ENCODE results near the gene ELOVL6. TPM values are rescaled to one million over a fixed set of nuclear protein-coding genes. Genes with fewer than 3 reads are reported as not detected.
A peak's percentile ranks its signal among the peaks of the same experiment; 100 is the strongest.

ELOVL6 gene
- total and polyA plus RNA-seq, 2 of the 4 experiments (the other 2 are of a cell fraction): 17.9 to 19.0 TPM

DNA sequence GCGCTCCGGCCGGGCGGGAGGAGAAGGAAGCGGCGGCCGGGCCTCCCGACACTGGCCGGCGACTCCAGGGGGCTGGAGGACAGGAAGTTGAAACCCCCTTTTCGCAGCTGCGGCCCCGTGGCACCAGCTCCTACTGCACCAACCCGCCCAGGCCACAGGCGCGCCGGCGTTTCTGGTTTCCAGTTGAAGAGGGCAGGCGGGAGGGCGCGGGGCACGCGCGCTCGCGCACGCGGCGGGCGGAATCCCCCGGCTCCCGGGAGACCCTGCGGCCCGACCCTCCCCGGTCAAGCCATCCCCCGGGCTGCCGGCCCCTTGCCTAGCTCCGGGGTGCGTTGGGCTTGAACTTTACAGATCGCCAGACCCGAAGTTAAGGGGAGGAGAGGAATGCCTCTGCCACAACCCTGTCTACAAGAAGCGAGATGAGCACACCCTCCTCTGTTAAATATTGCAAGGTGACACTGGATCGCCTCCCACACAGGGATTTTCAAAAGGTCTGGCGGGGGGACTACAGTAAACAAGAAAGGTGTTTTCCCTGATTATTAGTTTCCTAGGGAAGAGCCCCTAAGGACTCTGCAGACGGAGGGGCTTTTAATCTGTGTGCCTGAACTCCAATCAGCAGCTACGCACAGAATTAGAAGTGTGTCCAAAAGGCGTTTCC, 1.4 kb downstream of the ELOVL6 start:
- no peaks in the 10 kb centered on the region for H3K36me3 ChIP-seq (ENCODE audit: control insufficient read depth, insufficient read depth, low read length)
- peak overlapping the region; percentile 76 for H3K4me3 ChIP-seq (ENCODE audit: insufficient read depth, low read depth, low read length)
- CTCF ChIA-PET: interaction anchor here (1.1 kb wide), 1 partner anchor 129 kb away, joined by 3 read pairs; no protein-coding TSS in a partner anchor
- POLR2A ChIA-PET (ENCODE audit: unreplicated experiment): interaction anchor here (0.8 kb wide), 1 partner anchor 313 kb away, joined by 3 read pairs; no protein-coding TSS in a partner anchor
- peak overlapping the region; percentile 15; the same call in 1 of the 2 replicates for H3K18ac ChIP-seq (ENCODE audit: low read depth, low read length)
- H3K23ac ChIP-seq (ENCODE audit: low read depth, low read length): peak overlapping the region; percentile 57
- DNase-seq (peak; percentile 31), ATAC-seq (ENCODE audit: low read depth) (peak; percentile 21)
- H2BK15ac ChIP-seq (ENCODE audit: low read depth, low read length): no peak overlapping the region
- no peaks in the 10 kb centered on the region for H4K20me1 ChIP-seq (ENCODE audit: insufficient read depth, low read length)
- H3K27me3 ChIP-seq (ENCODE audit: control insufficient read depth, insufficient read depth, low read length): no peaks in the 10 kb centered on the region
- dilution Hi-C loops (cut with HindIII; ENCODE audit: low sequenced_read_pairs, unreplicated experiment): no loop called here
- peak overlapping the region; percentile 76 for H3K9ac ChIP-seq (ENCODE audit: low read depth, low read length)
- H4K8ac ChIP-seq (ENCODE audit: low read depth in 2 of 2, low read length in 2 of 2): peak overlapping the region; percentile 71 to 77
- peak overlapping the region; percentile 52; the same call in 1 of the 2 replicates for H4K5ac ChIP-seq (ENCODE audit: low read depth, low read length)
- H3K79me1 ChIP-seq (ENCODE audit: low read depth in 1 of 2, low read length in 2 of 2): peaks cover 17 to 27% of the 10 kb centered on the region in 2 experiments; a peak in 3 of 4 replicates
- no peak overlapping the region for H2BK20ac ChIP-seq (ENCODE audit: low read depth, low read length)
- peak overlapping the region; percentile 56 for H2AK9ac ChIP-seq (replicated peaks; ENCODE audit: low read depth, low read length, poor library complexity)
- intact Hi-C loops (cut with micrococcal nuclease): loop anchor here (1.0 to 5.0 kb wide), 4 partner anchors 36 to 315 kb away; no protein-coding TSS in a partner anchor
- H2BK120ac ChIP-seq (ENCODE audit: low read depth, low read length): peak overlapping the region; percentile 77; the same call in 1 of the 2 replicates
- H3K56ac ChIP-seq (ENCODE audit: extremely low read depth, insufficient read depth, low read length): peak overlapping the region; percentile 82
- peak overlapping the region; percentile 63 for H3K14ac ChIP-seq (replicated peaks; ENCODE audit: low read depth, low read length)
- peak overlapping the region; percentile 69 for H3K27ac ChIP-seq (ENCODE audit: insufficient read depth, low read length)
- H3K9me1 ChIP-seq (ENCODE audit: insufficient read depth, low read length): no peaks in the 10 kb centered on the region
- no peaks in the 10 kb centered on the region for H3K9me3 ChIP-seq (ENCODE audit: control insufficient read depth, insufficient read depth, low read length)
- peak overlapping the region; percentile 61 for H2BK5ac ChIP-seq (ENCODE audit: low read depth, low read length, poor library complexity, severe bottlenecking)
- peak overlapping the region; percentile 69 for H4K91ac ChIP-seq (ENCODE audit: insufficient read depth, low read depth, low read length)
- H3K4ac ChIP-seq (ENCODE audit: low read depth, low read length): peak overlapping the region; percentile 86
- peak overlapping the region; percentile 1; the same call in 1 of the 2 replicates for H2AK5ac ChIP-seq (ENCODE audit: low read depth, low read length)
- 0% methylated on average over 5 of the region's 47 CpGs; no CpG with 5 or more reads in 1 of the 2 experiments for WGBS, 2 experiments (ENCODE audit: extremely low coverage in 2 of 2, insufficient read length in 1 of 2)
- in situ Hi-C loops (cut with MboI; ENCODE audit: low sequenced_read_pairs): no loop called here
- BruUV-seq (replicated peaks): no TSS peak
- H3K4me2 ChIP-seq (ENCODE audit: low read depth, low read length): peak overlapping the region; percentile 92
- no peaks in the 10 kb centered on the region for H3K4me1 ChIP-seq (ENCODE audit: control insufficient read depth, insufficient read depth, low read length)
- peak overlapping the region; percentile 84 for H2AFZ ChIP-seq (replicated peaks; ENCODE audit: low read length, poor library complexity)
- TF ChIP-seq FOS (IDR thresholded peaks at IDR 0.05; ENCODE audit: low read depth, low read length): no peak
- TF ChIP-seq MAFK (IDR thresholded peaks at IDR 0.05; ENCODE audit: low read depth, low read length): no peak
- no peak for TF ChIP-seq ELK1 (IDR thresholded peaks at IDR 0.05; ENCODE audit: borderline replicate concordance, low read depth, low read length)
- no peak for TF ChIP-seq RAD21 (IDR thresholded peaks at IDR 0.05; ENCODE audit: low read length)
- TF ChIP-seq MAZ (IDR thresholded peaks at IDR 0.05; ENCODE audit: borderline replicate concordance, low read depth, low read length): no peak
- TF ChIP-seq RCOR1 (IDR thresholded peaks at IDR 0.05; ENCODE audit: insufficient replicate concordance, low read length): no peak
- no peak for TF ChIP-seq NFE2L2 (IDR thresholded peaks at IDR 0.05; ENCODE audit: low read depth, low read length)
- no peak for TF ChIP-seq MXI1 (IDR thresholded peaks at IDR 0.05; ENCODE audit: borderline replicate concordance, low read depth, low read length)
- no peak for TF ChIP-seq CTCF (conservative IDR thresholded peaks at IDR 0.05; ENCODE audit: low read depth, low read length)
- TF ChIP-seq SMC3 (IDR thresholded peaks at IDR 0.05; ENCODE audit: low read depth, low read length): no peak
- TF ChIP-seq POLR2A (IDR thresholded peaks at IDR 0.05; ENCODE audit: low read depth, low read length): no peak
- no peak for TF ChIP-seq RFX5 (IDR thresholded peaks at IDR 0.05; ENCODE audit: low read depth, low read length)
- no peak for TF ChIP-seq BHLHE40 (IDR thresholded peaks at IDR 0.05; ENCODE audit: low read depth, low read length)
- TF ChIP-seq USF2 (IDR thresholded peaks at IDR 0.05; ENCODE audit: low read depth, low read length): no peak
